ENCODE results near the gene ANKRD60.

The ANKRD60 gene

GRCh38 chr20:58192567-58192966 lies 35.9 kb downstream of the ANKRD60 start:
- no peak for DNase-seq (ENCODE audit: low read depth)

GRCh38 chr20:58192065-58192464 lies 36.4 kb downstream of the ANKRD60 start:
- no peak for DNase-seq (ENCODE audit: low read depth)

- no peak for DNase-seq (ENCODE audit: low read depth)
Observed at GRCh38 chr20:58188527-58188926, 39.9 kb downstream of the ANKRD60 start.

DNA sequence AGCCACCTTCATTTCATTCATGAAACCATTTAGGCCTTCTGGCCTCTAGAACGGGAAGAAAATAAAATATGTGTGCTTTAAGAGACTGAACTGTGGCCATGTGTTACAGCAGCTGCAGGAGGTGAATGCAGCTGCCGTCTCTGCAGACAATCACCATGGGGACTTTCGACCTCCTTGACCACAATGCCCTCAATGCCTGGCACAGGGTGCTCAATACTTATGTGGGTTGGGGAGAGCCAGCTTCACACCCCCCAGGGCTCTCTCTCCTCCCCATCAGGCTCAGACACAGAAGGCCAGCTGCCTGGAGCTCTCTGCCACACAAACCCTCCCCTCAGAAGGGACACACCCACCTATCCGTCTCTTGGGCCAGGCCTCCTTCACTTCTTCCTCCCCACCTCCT lies 43.5 kb downstream of the ANKRD60 start:
- no peak for DNase-seq (ENCODE audit: low read depth)

GRCh38 chr20:58184063-58184462 lies 44.4 kb downstream of the ANKRD60 start:
- no peak for DNase-seq (ENCODE audit: low read depth)

DNA sequence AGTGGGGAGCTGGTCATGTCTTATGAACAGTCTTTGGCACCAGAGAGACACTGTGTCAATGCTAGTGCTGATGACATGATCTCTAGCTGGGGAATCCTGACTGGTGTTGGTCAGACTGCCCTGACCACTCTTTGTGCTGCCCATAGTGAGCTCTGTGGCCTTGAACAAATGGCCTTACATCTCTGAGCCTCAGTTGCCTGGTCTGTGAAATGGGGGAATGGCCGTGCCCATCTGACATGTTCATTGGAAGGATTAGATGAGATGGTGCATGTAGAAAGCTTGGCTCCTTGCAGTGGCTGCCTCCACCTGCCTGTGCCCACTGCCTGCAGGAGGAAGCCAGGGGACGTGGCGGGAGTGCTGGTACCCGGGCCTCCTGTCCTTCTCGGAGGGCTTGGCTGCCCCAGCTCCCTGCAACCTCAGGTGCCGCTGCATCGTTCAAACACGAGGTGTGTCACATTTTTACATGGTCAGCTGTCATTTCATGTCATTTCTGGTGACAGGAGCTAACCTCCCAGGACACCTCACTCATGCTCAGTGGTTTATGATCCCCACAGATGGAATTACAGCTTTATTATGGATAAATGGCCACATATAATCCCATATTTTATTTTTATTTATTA lies 45.8 kb downstream of the ANKRD60 start:
- no peak for DNase-seq (ENCODE audit: low read depth)

GRCh38 chr20:58179432-58180099 lies 48.9 kb downstream of the ANKRD60 start:
- no peak for DNase-seq (ENCODE audit: low read depth)

DNA sequence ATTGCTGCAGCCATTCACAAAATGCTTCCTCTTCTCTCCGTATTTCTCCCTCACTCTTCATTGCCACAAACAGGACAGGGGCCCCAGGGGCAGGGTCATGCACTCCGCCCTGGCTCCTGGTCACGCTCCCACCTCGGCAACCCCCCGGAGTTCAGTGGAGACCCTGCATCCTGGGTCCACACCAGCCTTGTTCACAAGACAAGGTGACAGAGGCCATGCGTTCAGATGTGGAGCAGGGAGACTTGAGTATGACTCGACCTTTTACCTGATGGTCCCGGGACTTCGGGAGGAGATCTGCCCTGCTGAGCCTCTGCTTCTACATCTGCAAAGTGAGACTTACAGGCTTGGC lies 49.4 kb downstream of the ANKRD60 start:
- DNase-seq (ENCODE audit: low read depth) = no peak

GRCh38 chr20:58177799-58178198 lies 50.7 kb downstream of the ANKRD60 start:
- no peak for DNase-seq (ENCODE audit: low read depth)

GRCh38 chr20:58175836-58176235 lies 52.6 kb downstream of the ANKRD60 start:
- no peak for DNase-seq (ENCODE audit: low read depth)

DNA sequence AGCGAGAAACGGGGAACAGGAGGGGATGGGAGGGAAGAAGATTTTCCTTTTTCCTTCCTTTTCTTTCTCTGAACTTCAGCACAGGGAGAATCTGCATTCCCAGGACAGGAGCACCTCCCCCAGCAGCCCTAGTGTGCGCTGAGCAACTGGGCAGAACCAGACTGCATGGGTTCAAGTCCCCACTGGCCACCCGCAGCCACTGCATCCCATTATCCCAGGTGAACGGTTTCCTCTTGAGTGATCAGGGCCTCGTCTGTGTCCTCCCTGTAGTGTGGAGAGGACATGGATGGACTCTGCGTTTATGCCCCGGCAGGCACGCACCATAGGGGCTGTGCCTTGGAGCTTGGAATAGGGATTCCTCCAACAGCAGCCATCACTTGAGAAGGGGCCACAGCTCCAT lies 53.0 kb downstream of the ANKRD60 start:
- no peak for DNase-seq (ENCODE audit: low read depth)

DNA sequence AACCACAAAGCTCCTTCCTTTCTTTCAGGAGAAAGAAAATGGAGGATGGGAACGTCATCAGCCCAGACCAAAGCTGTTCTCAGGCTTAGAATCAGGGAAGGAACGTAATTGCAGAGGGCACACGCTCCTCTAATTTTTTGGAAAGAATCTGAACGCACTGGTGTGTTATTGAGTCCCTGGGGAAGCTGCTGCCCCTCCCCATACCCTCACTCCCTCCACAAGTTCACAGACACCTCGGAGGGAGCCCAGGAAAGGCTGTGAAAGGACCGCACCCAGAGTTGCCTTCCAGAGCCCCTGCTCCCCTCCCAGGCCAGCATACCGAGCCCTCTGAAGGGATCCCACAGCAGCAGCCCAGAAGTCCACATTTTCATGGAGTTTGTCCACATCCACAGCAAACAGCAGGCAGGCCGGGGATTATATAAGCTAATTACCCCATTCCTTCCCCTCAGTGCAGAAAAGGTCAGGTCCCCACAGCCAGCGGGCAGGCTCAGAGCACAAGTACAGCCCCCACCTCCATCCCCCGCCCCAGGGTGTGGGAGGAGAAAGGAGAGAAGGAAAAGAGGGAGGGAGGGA lies 53.7 kb downstream of the ANKRD60 start:
- no peak for DNase-seq (ENCODE audit: low read depth)

DNA sequence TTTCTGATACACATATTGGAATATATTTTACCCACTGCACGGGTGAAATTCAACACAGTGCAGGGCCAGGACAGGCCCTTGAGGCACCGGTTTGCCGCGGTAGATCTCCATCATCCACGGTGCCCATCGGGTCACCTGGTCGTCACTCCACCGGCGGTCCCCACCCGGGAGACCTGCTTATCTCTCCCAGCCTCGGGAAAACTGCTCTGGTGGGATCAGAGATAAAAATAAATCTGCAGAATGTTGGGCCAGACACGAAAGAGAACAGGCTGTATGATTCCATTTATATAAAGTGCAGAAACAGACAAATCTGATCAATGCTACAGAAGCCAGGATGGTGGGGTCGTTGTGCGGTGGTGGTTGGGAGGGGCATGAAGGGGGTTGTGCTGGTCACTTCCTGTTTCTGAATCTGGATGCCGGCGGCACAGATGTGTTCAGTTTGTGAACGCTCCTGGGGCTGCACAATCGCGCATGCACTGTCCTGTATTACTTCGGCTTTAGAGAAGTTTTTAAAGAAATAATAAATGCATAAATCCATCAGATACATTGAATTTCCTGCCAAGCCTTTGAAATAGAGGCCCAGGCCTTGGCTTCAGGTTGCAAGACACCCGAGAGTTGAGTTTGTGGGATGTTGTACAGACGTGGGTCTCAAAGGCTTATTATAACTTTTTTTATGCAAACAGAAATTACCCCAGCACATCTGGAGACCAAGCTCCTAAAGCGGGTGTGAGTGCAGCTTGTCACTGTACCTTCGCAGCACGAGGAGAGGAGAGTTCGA lies 54.3 kb downstream of the ANKRD60 start:
- DNase-seq (ENCODE audit: low read depth) = no peak

DNA sequence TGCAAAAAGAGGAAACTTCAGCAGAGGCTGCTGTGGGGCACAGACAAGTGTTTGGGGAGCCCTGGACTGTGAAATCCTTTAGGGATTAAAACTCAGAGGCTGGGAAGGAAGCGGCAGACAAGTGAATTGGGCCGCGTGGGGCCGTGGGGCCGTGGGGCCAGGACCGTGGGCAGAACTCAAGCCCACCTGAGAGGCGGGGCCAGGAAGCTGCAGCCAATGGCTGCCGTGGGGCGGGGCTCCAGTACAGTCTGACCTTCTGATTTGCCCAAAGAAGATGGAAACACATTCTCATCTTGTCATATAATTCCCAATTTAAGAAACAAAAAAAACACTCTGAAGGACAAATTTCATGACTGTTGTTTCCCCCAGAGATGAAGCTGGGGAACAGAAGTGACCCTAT lies 55.4 kb downstream of the ANKRD60 start:
- DNase-seq (ENCODE audit: low read depth) = no peak

DNA sequence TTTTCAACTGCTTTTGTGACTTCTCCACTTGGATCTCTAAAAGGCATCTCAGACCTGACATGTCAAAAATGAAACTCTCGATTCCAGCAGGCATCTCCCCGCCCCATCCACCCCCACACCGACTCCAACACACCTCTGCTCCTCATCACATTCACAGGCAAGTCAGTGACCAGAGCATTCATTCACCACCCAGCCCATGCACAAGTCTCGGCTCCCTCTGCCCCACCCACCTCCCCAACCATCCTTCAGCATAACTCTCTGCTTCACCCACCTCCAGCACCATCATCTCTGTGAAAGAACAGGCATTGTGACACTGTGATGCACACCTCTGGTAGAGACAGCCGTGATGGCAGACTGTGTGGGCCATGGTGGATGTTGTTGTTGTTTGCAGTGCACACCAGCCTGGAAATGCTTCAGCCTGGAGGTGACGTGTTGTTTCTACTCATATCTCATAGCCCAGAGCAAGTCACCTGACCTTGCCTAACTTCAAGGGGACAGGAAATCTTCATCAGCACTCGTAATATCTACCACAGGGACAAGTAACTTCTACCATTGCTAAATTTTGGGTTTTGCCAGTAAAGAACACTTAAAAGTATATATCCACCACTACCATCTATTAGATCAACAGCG lies 56.5 kb downstream of the ANKRD60 start:
- no peak for DNase-seq (ENCODE audit: low read depth)

DNA sequence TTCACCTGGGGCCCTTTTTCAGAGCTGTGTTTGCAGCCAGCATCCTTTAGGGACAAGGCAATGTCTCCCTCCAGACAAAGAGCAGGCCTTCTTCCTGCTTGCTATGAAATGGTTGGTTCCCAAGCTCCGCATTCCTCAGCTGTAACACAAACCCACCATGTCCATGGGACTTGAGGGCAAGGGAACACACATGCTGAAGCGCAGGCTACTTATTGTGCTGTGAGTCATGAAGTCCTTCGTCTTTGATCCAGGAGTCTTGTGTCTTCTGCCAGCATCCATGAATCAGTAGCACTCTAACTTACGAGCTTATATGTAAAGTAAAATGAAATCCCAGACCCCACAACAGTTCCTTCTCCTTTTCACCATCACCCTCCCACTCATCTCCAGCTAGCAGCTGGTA lies 59.0 kb downstream of the ANKRD60 start:
- DNase-seq (ENCODE audit: low read depth) = no peak

GRCh38 chr20:58168843-58169242 lies 59.6 kb downstream of the ANKRD60 start:
- no peak for DNase-seq (ENCODE audit: low read depth)

DNA sequence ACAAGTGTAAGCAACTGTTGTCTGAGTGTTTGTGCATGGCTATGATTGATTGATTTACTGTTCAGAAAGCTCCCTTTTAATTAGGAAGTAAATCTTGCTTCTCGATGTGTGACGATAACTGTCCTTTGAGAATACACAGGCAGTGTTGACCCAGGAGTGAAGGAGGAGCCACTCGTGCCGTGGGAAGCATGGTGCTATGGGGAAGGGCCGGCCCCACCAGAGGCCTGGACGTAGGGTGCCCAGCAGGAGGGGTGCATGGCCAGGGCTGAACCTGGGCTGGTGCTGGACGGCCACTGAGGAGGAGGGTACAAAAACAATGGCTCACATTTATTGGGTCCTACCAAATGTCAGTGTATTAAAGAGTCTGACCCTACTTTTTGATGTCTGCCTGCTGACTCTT lies 60.7 kb downstream of the ANKRD60 start:
- DNase-seq (ENCODE audit: low read depth) = no peak

Data from HS-27A (cell line).